Kidney tubule cell (primary cell): ENCODE data around the gene FGF18.
"Not testable (repeated sequence)": the region's sequence is repeated elsewhere in the genome, so short reads cannot be mapped to it uniquely, and the experiment has no call there.

Experiments used
- DNase-seq: peaks from one replicate; pipeline ENCODE4 v3.0.0-alpha.2; 2018; ENCODE audit warnings: low spot score

Gene FGF18

DNA sequence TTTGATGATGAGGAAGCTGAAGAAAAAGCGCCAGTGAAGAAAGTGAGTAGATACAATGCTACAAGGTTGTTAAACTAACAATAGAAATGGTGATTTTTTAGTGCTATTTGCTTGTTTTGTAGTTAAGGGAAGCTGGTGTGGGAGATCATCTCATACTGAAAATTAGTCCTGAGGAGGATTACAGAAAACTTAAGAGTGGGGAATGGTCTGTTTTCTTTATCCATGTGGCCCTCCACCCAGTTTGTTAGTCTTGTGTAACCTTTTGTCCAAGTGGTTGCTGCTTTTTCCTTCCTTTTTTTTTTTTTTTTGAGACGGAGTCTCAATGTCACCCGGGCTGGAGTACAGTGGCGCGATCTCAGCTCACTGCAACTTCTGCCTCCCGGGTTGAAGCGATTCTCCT, 19.3 kb upstream of the FGF18 start:
- no peak for DNase-seq

DNA sequence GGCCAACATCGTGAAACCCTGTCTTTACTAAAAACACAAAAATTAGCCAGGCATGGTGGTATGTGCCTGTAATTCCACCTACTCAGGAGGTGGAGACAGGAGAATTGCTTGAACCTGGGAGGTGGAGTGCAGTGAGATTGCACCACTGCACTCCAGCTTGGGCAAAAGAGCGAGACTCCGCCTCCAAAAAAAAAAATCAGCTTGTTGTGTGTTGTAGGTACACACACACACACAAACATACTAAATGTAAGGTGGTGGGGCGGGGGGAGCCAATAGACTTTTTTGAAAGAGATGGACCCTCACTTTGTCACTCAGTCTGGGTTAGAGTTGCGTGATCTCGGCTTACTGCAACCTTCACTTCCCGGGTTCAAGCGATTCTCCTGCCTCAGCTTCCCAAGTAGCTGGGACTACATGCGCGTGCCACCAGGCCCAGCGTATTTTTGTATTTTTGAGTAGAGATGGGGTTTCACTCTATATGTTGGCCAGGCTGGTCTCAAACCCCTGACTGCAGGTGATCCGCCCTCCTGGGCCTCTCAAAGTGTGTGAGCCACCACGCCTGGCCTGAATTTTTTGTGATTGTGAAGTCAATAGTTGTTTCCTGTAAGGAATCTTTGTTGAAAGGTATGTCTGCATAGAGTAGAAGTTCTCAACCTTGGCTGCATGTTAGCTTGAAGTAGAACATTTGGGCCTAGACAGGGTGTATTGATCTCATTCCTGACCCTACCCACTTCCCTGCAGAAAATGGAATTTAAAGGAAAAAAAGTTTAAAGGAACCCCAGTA, 18.1 kb upstream of the FGF18 start:
- no peak for DNase-seq

DNA sequence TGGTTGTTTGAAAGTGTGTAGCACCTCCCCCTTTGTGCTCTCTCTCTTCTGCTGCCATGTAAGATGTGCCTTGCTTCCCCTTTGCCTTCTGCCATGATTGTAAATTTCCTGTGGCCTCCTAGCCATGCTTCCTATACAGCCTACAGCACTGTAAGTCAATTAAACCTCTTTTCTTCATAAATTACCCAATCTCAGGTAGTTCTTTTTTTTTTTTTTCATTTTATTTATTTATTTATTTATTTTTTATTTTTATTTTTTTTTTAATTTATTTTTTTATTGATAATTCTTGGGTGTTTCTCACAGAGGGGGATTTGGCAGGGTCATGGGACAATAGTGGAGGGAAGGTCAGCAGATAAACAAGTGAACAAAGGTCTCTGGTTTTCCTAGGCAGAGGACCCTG, 16.7 kb upstream of the FGF18 start:
- not testable (repeated sequence) for DNase-seq

DNA sequence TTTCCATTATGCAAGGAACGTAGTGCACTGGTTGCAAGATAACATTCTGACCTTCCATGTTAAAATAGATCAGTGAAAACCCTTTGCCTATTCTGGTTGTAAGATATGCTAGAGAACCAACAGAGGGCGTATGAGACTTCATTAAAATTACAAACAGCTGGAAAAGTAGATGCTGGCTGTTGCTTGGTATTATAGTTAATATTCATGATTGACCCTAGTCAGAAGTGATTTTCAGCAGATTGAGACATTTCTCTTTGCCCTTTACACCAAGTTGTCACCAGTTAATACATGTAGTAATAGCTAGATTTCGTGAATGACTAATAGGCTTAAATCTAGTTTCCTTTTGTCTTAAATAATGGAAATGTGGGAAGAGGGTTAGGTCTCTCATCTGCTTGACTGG, 13.8 kb upstream of the FGF18 start:
- no peak for DNase-seq

DNA sequence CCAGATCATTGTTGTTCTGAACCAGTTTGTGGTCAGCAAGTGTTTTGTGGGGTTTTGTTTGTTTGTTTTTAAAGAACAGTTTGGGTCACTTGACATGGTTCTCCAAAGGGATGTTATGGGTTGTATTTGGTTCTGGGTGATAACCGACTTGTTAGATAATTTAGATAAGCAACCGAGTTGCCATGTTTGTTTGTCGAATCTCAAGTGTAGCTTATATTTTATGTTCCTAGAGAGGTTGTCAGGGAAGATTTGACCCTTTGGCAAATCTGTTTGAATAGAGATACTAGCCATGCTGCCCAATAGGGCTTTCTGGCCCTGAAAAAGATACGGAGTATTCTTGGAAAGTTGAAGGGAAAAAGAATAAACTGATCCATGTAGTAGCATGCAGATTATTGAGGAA, 12.2 kb upstream of the FGF18 start:
- no peak for DNase-seq

- DNase-seq: no peak
Observed at GRCh38 chr5:171409164-171410136, 10.0 kb upstream of the FGF18 start.

- DNase-seq: no peak
Observed at GRCh38 chr5:171410181-171410580, 9.3 kb upstream of the FGF18 start.

DNA sequence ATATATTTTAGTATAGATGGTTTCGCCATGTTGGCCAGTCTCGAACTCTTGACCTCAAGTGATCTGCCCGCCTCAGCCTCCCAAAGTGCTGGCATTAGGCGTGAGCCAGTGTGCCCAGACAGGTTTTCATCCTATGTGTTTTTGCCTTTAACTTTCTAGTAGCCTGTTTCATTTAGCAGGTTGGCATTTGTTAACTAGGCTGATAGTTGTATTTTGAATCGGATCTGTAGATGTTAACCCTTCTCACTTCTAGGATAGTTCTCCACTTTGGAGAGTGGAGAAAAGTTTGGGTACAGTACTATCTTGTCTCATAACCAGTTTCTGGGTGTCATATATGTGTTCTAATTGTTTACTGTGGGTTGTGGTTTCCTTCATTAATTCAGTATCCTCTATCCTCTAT, 7.3 kb upstream of the FGF18 start:
- no peak for DNase-seq

DNA sequence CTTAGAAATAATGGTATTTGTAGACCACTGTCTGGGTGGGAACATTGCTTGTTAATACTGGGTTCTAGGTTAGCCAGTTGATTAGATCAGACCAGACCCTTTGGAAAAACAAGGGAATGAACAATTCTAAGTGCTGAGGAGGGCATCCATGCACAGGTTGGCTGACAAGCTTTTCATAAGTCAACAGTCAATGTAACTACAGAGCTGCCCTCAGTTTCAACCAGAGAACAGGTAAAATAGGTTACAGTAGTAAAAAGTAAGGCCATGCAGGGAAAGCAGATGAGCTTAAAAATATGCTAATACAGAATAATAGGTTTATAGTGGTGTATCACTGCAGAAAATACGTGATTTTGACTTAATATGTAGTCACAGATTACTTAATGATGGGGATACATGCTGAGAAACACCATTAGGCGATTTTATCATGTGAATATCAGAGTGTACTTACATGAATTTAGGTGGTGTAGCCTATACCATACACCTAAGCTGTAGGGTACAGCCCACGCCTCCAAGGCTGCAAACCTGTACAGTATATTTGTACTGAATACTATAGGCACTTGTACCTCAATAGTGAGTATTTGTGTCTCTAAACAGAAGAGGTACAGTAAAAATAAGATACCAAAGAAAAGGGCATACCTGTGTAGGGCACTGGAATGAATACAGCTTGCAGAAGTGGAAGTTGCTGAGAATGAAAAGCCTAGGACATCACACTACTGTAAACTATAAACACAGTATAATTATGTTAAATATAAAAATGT, 6.1 kb upstream of the FGF18 start:
- DNase-seq: no peak

- DNase-seq: not testable (repeated sequence)
Observed at GRCh38 chr5:171413993-171414392, 5.5 kb upstream of the FGF18 start.

- no peak for DNase-seq
Observed at GRCh38 chr5:171415115-171415730, 4.2 kb upstream of the FGF18 start.

DNA sequence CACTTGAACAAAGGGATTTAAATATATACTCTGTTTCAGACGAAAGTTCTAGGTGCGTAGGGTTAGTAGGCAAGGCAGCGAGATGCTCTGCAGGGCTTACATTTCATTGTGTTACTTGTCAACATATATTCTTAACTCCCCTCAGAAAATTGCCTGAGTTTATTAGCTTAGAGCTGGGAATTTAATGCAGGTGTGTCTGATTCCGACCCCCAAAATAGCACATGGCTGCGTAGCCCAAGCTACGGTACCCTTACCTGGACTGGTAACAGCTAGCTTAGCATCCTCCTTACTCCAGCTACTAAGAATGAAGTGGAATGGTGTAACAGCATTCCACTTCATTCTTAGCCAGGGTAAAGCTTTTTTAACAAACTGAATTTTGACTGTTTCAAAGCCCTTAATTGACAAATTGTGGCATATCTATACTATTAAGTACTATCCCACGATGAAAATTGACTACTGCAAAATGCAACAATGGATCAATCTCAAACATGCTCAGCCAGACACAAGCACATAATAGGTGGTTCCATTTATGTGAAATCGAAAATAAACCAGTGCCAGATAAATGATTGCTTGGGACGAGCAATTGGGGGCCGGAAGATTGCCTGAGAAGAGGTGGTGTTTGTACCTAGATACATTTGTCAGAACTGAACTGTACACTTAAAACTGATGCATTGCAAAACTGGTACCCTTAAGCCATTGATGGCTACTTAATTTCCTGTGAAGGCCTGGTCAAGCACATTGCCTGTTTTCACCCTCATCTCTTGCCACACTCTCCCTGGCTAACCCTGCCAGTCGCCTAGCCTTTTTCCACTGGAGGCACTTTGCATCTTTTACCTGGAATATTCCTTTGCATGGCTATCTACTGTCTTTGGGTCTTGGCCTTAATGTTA, 3.0 kb upstream of the FGF18 start:
- DNase-seq: no peak

- DNase-seq: peak; percentile 83
Observed at GRCh38 chr5:171418316-171418981, 998 bp upstream of the FGF18 start.

DNA sequence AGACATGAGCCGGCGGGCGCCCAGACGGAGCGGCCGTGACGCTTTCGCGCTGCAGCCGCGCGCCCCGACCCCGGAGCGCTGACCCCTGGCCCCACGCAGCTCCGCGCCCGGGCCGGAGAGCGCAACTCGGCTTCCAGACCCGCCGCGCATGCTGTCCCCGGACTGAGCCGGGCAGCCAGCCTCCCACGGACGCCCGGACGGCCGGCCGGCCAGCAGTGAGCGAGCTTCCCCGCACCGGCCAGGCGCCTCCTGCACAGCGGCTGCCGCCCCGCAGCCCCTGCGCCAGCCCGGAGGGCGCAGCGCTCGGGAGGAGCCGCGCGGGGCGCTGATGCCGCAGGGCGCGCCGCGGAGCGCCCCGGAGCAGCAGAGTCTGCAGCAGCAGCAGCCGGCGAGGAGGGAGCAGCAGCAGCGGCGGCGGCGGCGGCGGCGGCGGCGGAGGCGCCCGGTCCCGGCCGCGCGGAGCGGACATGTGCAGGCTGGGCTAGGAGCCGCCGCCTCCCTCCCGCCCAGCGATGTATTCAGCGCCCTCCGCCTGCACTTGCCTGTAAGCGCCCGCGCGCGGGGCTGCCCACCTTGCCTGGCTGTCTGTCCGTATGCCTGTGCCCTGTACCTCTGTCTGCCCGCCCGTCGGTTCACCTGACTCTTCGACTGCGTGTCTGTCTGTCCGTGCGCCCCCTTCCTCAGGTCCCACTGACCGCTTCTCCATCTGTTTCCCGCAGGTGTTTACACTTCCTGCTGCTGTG, 412 bp downstream of the FGF18 start:
- DNase-seq: peak; percentile 30

- peak; percentile 55 for DNase-seq
Observed at GRCh38 chr5:171420431-171421241, 1.2 kb downstream of the FGF18 start.

DNA sequence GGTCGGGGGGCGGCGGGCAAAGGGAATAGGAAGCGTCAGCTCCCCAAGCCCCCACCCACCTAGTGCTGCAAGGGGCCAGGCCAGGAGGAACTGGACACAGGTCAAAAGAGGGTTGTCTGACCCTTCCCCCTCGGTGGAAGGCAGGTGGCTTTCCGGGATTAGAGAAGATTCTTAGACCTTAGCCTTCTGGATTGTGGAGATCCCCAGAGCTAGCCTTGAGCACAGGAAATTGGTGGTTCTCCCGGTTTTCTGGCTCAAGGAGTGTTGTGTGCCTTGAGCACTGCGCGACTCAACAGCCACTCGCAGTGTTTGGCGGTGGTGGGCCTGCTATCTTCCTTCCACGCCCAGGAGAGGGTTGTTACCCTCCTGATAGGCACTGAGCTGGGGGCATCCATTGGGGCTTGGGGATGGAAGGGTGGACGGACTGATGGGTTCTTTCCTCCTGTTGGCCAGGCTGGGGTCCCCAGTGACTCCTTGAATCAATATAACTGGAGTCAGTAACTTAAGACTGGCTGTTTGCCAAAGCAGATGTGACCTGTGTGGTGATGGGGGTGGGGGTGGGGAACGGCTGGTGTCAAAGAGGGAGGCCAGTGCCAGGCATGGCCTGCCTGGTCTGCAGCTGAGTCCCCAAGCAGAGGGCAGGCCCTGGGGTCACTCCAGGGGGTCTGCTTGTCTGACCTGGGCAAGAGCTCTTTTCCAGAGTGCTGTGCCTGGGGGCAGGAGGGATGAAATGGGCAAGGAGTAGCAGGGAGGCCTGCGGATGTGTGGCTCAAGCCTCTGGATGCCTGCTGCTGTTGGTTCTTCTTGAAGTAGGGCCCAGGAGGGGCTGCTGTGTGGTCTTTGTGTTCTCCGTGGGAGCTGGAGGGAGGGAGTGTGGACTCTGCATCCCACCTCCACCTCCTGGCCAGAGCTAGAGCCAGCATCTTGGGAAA, 2.1 kb downstream of the FGF18 start:
- DNase-seq: no peak

GRCh38 chr5:171422495-171422894, 3.0 kb downstream of the FGF18 start:
- no peak for DNase-seq
